Thoracic aorta (tissue), 2 donors: ENCODE data around the gene HDAC4. TPM values are rescaled to one million over a fixed set of nuclear protein-coding genes. Genes with fewer than 3 reads are reported as not detected.

Experiments
- ATAC-seq: fragments of 150-250 bp; one replicate; pipeline ENCODE4 v1.8.0; 2017; ENCODE audit warnings: low read depth; ENCODE audit not compliant: insufficient number of reproducible peaks, low FRiP score
- DNase-seq: peaks from one replicate; pipeline ENCODE4 v3.0.0-alpha.2; 2020; ENCODE audit warnings: low spot score
- H3K27ac ChIP-seq, 2 donors: fragments of 200-600 bp; sonication (generic); 1 replicate in 1 of 2; 2 replicates in 1 of 2; pipeline ENCODE4 v1.5.1; 2016; ENCODE audit warnings: mild to moderate bottlenecking in 2 of 2, moderate library complexity in 2 of 2
- H3K27me3 ChIP-seq: fragments of 200-600 bp; sonication (generic); replicated peaks from 2 replicates; pipeline ENCODE4 v1.6.0; 2016; ENCODE audit warnings: mild to moderate bottlenecking; ENCODE audit not compliant: insufficient read depth
- H3K36me3 ChIP-seq: fragments of 200-600 bp; sonication (generic); one replicate; pipeline ENCODE4 v1.5.1; 2016
- H3K4me1 ChIP-seq, 2 donors: fragments of 200-600 bp; sonication (generic); 1 replicate in 1 of 2; 2 replicates in 1 of 2; pipeline versions ENCODE4 v1.5.1 to v1.6.0; 2016; ENCODE audit warnings: low read depth in 2 of 2, mild to moderate bottlenecking in 1 of 2; ENCODE audit not compliant: control insufficient read depth in 1 of 2
- H3K4me3 ChIP-seq: fragments of 200-600 bp; sonication (generic); 2 replicates; pipeline ENCODE4 v1.5.1; 2016; ENCODE audit warnings: mild to moderate bottlenecking
- H3K9me3 ChIP-seq: fragments of 200-600 bp; sonication (generic); 2 replicates; pipeline ENCODE4 v1.5.1; 2016
- total RNA-seq, 2 donors: library from RNA; depleted of rRNA; stranded (reverse); fragments of >200 nt; gene quantifications; one replicate each; pipeline versions ENCODE4 v1.1.0 to v1.2.3, GENCODE V29; 2016
- TF ChIP-seq, protein P1 (sequence below): fragments of 200-600 bp; sonication (generic); IDR thresholded peaks from one replicate; pipeline ENCODE4 v1.5.1; 2019; ENCODE audit warnings: antibody characterized with exemption

The HDAC4 gene
- total RNA-seq, 2 donors from 2014 or later, result 79.2 to 163 TPM

GRCh38 chr2:239018271-239019182 is 382.3 kb downstream of the HDAC4 start:
- Histone ChIP-seq H3K4me3 (no peak overlapping the region), H3K36me3 (no peaks in the 10 kb centered on the region), H3K4me1 (no peaks in the 10 kb centered on the region), H3K27ac (no peak overlapping the region), H3K27me3 (no peaks in the 10 kb centered on the region), H3K9me3 (no peaks in the 10 kb centered on the region)
- TF ChIP-seq, protein P1, sequence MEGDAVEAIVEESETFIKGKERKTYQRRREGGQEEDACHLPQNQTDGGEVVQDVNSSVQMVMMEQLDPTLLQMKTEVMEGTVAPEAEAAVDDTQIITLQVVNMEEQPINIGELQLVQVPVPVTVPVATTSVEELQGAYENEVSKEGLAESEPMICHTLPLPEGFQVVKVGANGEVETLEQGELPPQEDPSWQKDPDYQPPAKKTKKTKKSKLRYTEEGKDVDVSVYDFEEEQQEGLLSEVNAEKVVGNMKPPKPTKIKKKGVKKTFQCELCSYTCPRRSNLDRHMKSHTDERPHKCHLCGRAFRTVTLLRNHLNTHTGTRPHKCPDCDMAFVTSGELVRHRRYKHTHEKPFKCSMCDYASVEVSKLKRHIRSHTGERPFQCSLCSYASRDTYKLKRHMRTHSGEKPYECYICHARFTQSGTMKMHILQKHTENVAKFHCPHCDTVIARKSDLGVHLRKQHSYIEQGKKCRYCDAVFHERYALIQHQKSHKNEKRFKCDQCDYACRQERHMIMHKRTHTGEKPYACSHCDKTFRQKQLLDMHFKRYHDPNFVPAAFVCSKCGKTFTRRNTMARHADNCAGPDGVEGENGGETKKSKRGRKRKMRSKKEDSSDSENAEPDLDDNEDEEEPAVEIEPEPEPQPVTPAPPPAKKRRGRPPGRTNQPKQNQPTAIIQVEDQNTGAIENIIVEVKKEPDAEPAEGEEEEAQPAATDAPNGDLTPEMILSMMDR, result no peak
- DNase-seq (no peak), ATAC-seq (no peak)

DNA sequence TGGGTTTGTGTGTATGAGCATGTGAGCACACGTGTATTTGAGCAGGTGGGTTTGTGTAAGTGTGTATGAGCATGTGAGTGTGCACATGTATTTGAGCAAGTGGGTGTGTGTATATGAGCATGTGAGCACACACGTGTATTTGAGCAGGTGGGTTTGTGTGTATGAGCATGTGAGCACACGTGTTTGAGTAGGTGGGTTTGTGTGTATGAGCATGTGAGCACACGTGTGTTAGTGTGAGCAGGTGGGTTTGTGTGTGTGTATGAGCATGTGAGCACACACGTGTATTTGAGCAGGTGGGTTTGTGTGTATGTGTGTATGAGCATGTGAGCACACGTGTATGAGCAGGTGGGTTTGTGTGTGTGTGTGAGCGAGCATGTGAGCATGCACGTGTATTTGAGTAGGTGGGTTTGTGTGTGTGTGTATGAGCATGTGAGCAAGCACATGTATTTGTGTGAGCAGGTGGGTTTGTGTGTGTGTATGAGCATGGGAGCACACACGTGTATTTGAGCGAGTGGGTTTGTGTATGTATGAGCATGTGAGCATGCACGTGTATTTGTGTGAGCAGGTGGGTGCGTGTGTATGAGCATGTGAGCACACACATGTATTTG is 383.2 kb downstream of the HDAC4 start:
- H3K27me3 ChIP-seq, result no peaks in the 10 kb centered on the region
- ATAC-seq, result no peak
- DNase-seq, result no peak

GRCh38 chr2:239015901-239016675 is 384.7 kb downstream of the HDAC4 start:
- ATAC-seq (no peak), DNase-seq (no peak)
- no peaks in the 10 kb centered on the region for H3K9me3 ChIP-seq
- no peaks in the 10 kb centered on the region for H3K4me1 ChIP-seq
- H3K4me3 ChIP-seq, result no peak overlapping the region
- no peak overlapping the region for H3K27ac ChIP-seq
- TF ChIP-seq, protein P1, result no peak
- no peaks in the 10 kb centered on the region for H3K36me3 ChIP-seq
- no peaks in the 10 kb centered on the region for H3K27me3 ChIP-seq

More for the DNA sequence above, 383.2 kb downstream of the HDAC4 start:
- Histone ChIP-seq H3K9me3 (no peaks in the 10 kb centered on the region), H3K4me3 (no peak overlapping the region), H3K36me3 (no peaks in the 10 kb centered on the region), H3K4me1 (no peaks in the 10 kb centered on the region), H3K27ac (no peak overlapping the region)
- TF ChIP-seq, protein P1, result no peak

GRCh38 chr2:239015218-239015900 is 385.5 kb downstream of the HDAC4 start:
- H3K4me1 ChIP-seq, result no peaks in the 10 kb centered on the region
- DNase-seq, result no peak
- H3K9me3 ChIP-seq, result no peaks in the 10 kb centered on the region
- no peaks in the 10 kb centered on the region for H3K36me3 ChIP-seq
- H3K4me3 ChIP-seq, result no peak overlapping the region
- TF ChIP-seq, protein P1, result no peak
- no peak for ATAC-seq
- no peak overlapping the region for H3K27ac ChIP-seq
- H3K27me3 ChIP-seq, result no peaks in the 10 kb centered on the region
